Small intestine (tissue), 7 donors: ENCODE results near the gene SEC61B. TPM values are rescaled to one million over a fixed set of nuclear protein-coding genes. Genes with fewer than 3 reads are reported as not detected.

Experiments
- DNase-seq, 2 donors: peaks; one replicate each; pipeline versions ENCODE4 v3.0.0 to v3.0.0-alpha.2; 2013
- FAIRE-seq: peaks from 2 replicates; lab custom pipeline; 2012; peaks lifted over from hg19 to GRCh38; lab: Jason Lieb, UNC
- H3K27ac ChIP-seq, 3 donors: one replicate each; pipeline ENCODE4 v1.5.1; 2013; ENCODE audit warnings: low read length in 2 of 3, mild to moderate bottlenecking in 2 of 3, control low read depth in 1 of 3, inconsistent platforms in 1 of 3, low read depth in 1 of 3, moderate library complexity in 1 of 3
- H3K27me3 ChIP-seq, 3 donors: one replicate each; pipeline ENCODE4 v1.6.1; 2013; ENCODE audit warnings: low read length in 3 of 3, inconsistent platforms in 1 of 3; ENCODE audit not compliant: control insufficient read depth in 3 of 3, insufficient read depth in 3 of 3
- H3K36me3 ChIP-seq, 3 donors: one replicate each; pipeline ENCODE4 v1.6.1; 2013; ENCODE audit warnings: low read length in 3 of 3, inconsistent platforms in 1 of 3, low read depth in 1 of 3, mild to moderate bottlenecking in 1 of 3, moderate library complexity in 1 of 3; ENCODE audit not compliant: control insufficient read depth in 3 of 3, insufficient read depth in 2 of 3
- H3K4me1 ChIP-seq, 3 donors: one replicate each; pipeline ENCODE4 v1.6.1; 2013; ENCODE audit warnings: low read length in 2 of 3, inconsistent platforms in 1 of 3, low read depth in 1 of 3, mild to moderate bottlenecking in 1 of 3, moderate library complexity in 1 of 3; ENCODE audit not compliant: control insufficient read depth in 3 of 3, insufficient read depth in 2 of 3
- H3K4me3 ChIP-seq, 3 donors: one replicate each; pipeline ENCODE4 v1.5.1; 2013; ENCODE audit warnings: low read length in 3 of 3, control low read depth in 1 of 3, inconsistent platforms in 1 of 3, low read depth in 1 of 3, mild to moderate bottlenecking in 1 of 3, moderate library complexity in 1 of 3
- H3K9me3 ChIP-seq, 2 donors: one replicate each; pipeline ENCODE4 v1.6.1; 2013; ENCODE audit warnings: low read depth in 1 of 2, low read length in 1 of 2; ENCODE audit not compliant: control insufficient read depth in 2 of 2, insufficient read depth in 1 of 2
- WGBS, 3 donors: extraction: QIAGEN DNeasy Blood & Tissue Kit; methylation state at CpG; one replicate each; pipeline ENCODE4 v1.1.7; 2013; 5-methylcytosine and 5-hydroxymethylcytosine counted together
- polyA plus RNA-seq, 4 donors: library from polyadenylated mRNA; stranded (reverse) in 3 of 4; unstranded in 1 of 4; fragments of 200-250 nt in 3 of 4; fragments of 120-200 nt in 1 of 4; gene quantifications; one replicate each; pipeline versions ENCODE4 v1.2.1 to v1.2.3, GENCODE V29; 2013
- donor health status: healthy with polysubstance abuse.
- donor health status: control.
- donor health status: control.
- donor health status: Bipolar disorder and iron deficiency.
- donor health status: healthy.

SEC61B gene
- polyA plus RNA-seq, 4 donors, result 191 to 382 (median 281) TPM

DNA sequence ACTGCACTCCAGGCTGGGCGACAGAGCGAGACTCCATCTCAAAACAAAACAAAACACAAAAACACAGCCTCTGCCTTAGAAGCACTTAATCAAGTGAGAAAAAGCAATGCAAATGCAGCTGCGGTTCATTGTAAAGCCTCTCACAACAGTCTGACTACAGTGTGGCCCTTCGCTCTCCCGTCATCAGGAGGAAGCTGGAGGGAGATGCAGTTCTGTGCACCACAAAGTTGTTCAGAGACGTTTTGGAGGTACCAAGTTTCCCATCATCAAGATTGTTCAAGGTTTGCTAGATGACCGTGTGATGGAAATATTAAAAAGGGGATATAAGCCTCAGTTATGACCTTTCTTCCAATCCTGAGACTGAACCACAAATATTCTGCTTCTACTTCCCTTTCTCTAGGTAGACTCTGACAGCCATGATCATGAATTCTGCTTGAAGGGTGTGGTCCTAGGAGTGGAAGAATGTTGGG is 40.9 kb downstream of the SEC61B start:
- no peak for DNase-seq
- H3K36me3 ChIP-seq, result no peaks in the 10 kb centered on the region
- no peak for FAIRE-seq
- peaks cover 0 to 5% (median 0%) of the 10 kb centered on the region in 3 donors for H3K4me1 ChIP-seq
- no peaks in the 10 kb centered on the region for H3K9me3 ChIP-seq
- H3K27me3 ChIP-seq, result no peaks in the 10 kb centered on the region
- no peak overlapping the region for H3K27ac ChIP-seq
- H3K4me3 ChIP-seq, result no peak overlapping the region
- WGBS, 3 donors, result 77 to 88% (median 80%) methylated on average over 7 of the region's 7 CpGs

DNA sequence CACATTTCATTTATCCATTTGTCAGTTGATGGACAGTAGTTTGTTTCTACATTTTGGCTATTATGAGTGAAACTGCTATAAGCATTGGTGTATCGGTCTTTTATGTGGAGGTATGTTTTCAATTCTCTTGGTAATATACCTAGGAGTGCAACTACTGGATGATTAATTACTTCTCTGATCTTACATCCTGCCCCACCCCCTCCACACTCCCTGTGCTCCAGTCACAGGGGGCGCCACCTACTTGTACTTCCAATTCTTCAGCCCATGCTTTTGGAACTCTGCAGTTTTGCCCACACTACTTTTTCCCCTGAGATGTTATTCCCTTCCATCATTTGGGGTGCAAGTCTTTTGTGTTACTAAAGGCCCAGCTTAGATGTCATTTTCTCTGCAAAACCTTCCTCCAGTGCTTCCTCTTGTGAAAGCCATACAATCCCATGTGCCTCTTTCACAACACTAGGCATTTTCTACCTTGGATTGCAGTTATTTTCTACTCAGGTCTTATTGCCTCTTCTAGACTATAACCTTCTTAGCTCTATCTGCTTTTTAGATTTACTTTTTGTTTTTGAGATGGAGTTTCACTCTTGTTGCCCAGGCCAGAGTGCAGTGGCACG is 42.1 kb downstream of the SEC61B start:
- Histone ChIP-seq H3K36me3 (no peaks in the 10 kb centered on the region), H3K27me3 (no peaks in the 10 kb centered on the region), H3K9me3 (no peaks in the 10 kb centered on the region), H3K4me3 (no peak overlapping the region), H3K27ac (no peak overlapping the region), H3K4me1 (peaks cover 0 to 2% (median 0%) of the 10 kb centered on the region in 3 donors)
- no peak for FAIRE-seq
- no peak for DNase-seq
- 84 to 88% (median 86%) methylated on average over 3 of the region's 3 CpGs for WGBS, 3 donors

DNA sequence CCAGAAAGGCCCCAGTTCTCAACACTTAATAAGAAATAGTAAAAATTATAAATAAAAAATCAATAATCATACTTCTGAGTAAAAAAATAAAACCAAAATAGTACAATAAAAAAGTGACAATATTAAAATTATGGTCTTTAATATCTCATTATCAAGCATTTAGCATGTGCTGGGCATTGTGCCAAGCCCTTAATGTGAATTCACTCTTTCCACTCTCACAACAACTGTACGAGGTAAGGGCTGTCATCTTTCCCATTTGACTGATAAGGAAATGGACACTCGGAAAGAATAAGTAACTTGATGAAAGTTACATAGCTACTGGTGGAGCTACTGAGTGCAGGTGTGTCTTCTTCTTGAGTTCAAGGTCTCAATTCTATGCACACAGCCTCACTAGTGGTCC is 43.6 kb downstream of the SEC61B start:
- FAIRE-seq (no peak), DNase-seq (no peak)
- Histone ChIP-seq H3K9me3 (no peaks in the 10 kb centered on the region), H3K27ac (no peak overlapping the region), H3K36me3 (no peaks in the 10 kb centered on the region), H3K4me3 (no peak overlapping the region), H3K4me1 (no peaks in the 10 kb centered on the region), H3K27me3 (peaks cover 0 to under 1% (median 0%) of the 10 kb centered on the region in 3 donors)
- 29 to 47% (median 46%) methylated on average over 2 of the region's 2 CpGs for WGBS, 3 donors

DNA sequence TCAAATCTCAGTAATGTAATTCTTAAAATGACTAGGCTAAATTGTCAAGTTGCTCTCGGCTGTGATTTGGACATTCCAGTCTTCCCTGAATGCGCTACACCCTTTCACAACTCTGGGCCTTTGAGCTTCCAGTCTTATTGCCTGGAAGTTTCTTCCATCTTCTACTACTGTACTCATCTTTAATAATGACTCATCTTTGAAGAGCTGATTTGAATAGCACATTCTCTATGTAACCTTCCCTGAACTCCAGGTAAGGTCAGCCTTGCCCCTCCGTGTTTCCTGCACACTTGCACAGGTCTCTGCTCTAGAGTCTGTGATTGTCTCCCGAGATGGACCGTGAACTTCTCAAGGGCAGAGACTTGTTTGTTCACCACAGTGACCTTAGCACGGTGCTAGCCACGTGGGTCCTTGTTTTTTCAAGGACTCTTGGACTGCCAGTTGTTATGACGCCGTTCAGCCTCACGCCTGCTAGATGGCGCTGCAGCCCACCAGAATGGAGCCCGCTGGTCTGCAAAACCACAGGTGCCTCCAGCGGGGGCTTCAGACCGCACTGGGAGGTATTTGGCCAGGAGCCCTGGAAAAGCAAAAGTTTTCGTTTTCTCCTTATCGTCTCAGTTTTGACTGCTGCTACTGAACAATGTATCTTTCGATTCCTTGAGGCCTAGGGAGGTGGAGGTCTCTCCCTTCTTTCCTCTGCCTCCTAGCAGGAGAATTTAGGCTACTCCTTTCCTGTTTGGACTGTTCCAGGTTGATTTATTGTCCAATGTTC is 44.4 kb downstream of the SEC61B start:
- no peak overlapping the region for H3K27ac ChIP-seq
- WGBS, 3 donors, result 15 to 18% (median 18%) methylated on average over 17 of the region's 17 CpGs

DNA sequence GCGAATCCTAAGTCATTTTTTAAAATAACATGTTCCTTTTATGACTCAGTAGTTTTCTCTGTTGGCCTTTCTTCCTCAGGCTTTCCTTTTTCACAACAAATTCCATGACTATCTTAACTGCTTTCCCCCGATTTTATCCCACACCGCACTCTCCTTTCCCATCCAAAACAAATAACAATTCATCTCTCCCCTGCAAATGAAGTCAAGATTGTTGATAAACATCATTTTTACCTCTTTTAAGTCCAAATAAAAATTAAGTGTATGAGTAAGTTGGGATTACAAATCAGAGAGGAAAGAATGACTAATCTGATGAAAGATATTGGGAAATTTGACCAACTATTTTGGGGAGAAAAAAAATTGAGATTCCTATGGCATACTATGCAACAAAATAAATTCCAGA is 47.3 kb downstream of the SEC61B start:
- DNase-seq, result no peak
- H3K4me1 ChIP-seq, result no peaks in the 10 kb centered on the region
- H3K36me3 ChIP-seq, result no peaks in the 10 kb centered on the region
- 67 to 75% (median 69%) methylated on average over 3 of the region's 3 CpGs for WGBS, 3 donors
- no peaks in the 10 kb centered on the region for H3K9me3 ChIP-seq
- peaks cover 0 to 2% (median 0%) of the 10 kb centered on the region in 3 donors for H3K27me3 ChIP-seq
- no peak overlapping the region for H3K27ac ChIP-seq
- no peak overlapping the region for H3K4me3 ChIP-seq
- FAIRE-seq, result no peak

More for the DNA sequence above, 44.4 kb downstream of the SEC61B start:
- FAIRE-seq, result no peak
- H3K4me1 ChIP-seq, result no peaks in the 10 kb centered on the region
- no peaks in the 10 kb centered on the region for H3K36me3 ChIP-seq
- no peaks in the 10 kb centered on the region for H3K9me3 ChIP-seq
- H3K27me3 ChIP-seq, result peaks cover 0 to 2% (median 0%) of the 10 kb centered on the region in 3 donors
- no peak overlapping the region for H3K4me3 ChIP-seq
- peak; percentile 61 to 83 for DNase-seq

DNA sequence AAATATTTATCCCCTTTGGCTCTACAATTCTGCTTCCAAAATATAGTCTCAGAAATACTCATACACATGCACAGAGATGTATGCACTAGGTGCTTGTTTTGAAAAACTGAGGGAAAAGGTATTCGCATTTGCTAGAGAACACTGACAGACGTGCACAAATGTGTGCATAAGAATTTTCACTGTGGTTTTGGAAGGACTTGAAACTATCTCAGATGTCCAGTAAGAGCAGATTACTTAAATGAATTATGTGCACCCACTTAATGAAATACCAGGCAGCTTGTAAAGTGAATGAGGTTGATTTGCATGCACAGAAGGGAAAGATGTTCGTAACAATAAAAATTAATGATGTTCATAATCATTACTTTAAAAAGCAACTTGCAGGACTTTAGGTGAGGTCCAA is 48.4 kb downstream of the SEC61B start:
- peaks cover 0 to 2% (median 0%) of the 10 kb centered on the region in 3 donors for H3K27me3 ChIP-seq
- H3K4me1 ChIP-seq, result no peaks in the 10 kb centered on the region
- DNase-seq (no peak), FAIRE-seq (no peak)
- H3K36me3 ChIP-seq, result no peaks in the 10 kb centered on the region
- no peak overlapping the region for H3K27ac ChIP-seq
- WGBS, 3 donors, result 62 to 67% (median 64%) methylated on average over 3 of the region's 3 CpGs
- no peaks in the 10 kb centered on the region for H3K9me3 ChIP-seq
- no peak overlapping the region for H3K4me3 ChIP-seq

DNA sequence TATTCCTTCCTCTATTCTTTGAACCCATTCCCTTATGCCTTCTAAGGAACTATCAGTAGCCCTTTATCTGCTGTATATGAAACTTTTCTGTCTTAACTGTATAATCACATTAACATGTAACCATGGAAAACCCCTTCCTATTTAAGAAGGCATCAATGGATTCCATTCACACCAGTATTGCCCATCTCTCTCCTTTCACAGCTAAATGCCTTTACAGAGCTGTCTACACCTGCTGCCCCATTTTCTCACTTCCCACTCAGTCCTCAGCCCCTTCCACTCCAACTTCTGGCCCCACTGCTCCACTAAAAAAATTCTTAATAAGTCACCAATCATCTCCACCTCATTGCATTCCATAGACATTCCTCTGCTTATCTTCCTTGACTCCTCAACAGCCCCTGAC is 50.8 kb downstream of the SEC61B start:
- Histone ChIP-seq H3K27me3 (peaks cover 0 to 2% (median 0%) of the 10 kb centered on the region in 3 donors), H3K36me3 (no peaks in the 10 kb centered on the region), H3K4me1 (no peaks in the 10 kb centered on the region), H3K4me3 (no peak overlapping the region), H3K9me3 (no peaks in the 10 kb centered on the region), H3K27ac (no peak overlapping the region)
- FAIRE-seq, result no peak
- DNase-seq, result no peak

DNA sequence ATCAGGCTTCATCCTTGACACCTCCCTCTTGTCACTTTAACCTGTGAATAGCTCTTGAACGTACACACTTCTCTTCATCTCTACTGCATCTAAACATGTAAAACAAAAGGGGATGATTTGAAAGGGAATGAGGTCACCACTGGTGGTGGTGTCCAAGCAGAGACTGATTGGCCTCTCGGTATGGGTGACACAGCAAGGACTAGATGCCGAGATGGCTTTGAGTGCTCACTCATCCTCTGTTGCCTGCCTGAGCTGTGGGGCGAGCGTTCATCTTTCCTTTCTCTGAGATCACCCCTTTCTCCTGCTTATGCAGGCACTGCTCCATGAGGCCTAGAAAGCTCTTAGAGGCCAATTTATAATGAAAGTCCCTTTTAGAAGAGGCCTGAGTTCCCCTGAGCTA is 51.9 kb downstream of the SEC61B start:
- peaks cover 0 to 2% (median 0%) of the 10 kb centered on the region in 3 donors for H3K27me3 ChIP-seq
- no peak overlapping the region for H3K27ac ChIP-seq
- no peak overlapping the region for H3K4me3 ChIP-seq
- 88 to 95% (median 91%) methylated on average over 5 of the region's 5 CpGs for WGBS, 3 donors
- H3K9me3 ChIP-seq, result no peaks in the 10 kb centered on the region
- DNase-seq, result no peak
- no peaks in the 10 kb centered on the region for H3K36me3 ChIP-seq
- no peak for FAIRE-seq
- no peaks in the 10 kb centered on the region for H3K4me1 ChIP-seq
